DOHH2 (cell line): Measurements from ENCODE around the gene CHKA.

Experiments
- CTCF ChIP-seq: fragments of 200-600 bp; sonication (generic); IDR thresholded peaks from one replicate; pipeline ENCODE4 v1.5.1; 2014; ENCODE audit warnings: antibody characterized with exemption, mild to moderate bottlenecking, low read depth, low read length; ENCODE audit not compliant: poor library complexity, severe bottlenecking
- EZH2phosphoT487 ChIP-seq: fragments of 200-600 bp; sonication (generic); IDR thresholded peaks from 2 replicates; pipeline ENCODE4 v1.6.1; 2017; ENCODE audit warnings: borderline replicate concordance, mild to moderate bottlenecking, antibody characterized with exemption, low read length, moderate library complexity, mixed read lengths

DNA sequence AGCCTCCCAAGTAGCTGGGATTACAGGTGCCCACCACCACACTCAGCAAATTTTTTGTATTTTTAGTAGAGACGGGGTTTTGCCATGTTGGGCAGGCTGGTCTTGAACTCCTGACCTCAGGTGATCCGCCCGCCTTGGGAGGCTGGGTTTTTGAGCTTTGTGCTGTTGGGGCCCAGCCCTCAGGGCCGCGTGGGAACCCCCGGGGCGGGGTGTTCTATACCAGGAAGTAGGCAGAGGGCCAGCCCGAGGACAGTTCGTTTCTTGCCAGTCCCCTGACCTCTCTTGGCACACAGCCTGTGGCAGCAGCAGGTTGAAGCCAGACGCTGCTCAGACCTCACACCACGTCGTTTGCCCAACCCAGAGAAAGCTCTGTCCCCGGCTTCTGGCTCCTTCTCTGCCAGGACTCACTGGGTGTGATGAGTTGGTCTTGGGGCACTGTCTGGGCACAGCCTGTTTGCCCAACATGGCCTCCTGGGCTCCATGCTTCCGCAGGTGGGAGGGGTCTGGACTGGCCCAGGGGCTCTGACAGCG lies 24.9 kb upstream of the CHKA start:
- TF ChIP-seq CTCF (no peak), EZH2phosphoT487 (no peak)
